Kidney epithelial cell (primary cell): ENCODE results near the gene SEPTIN2. TPM values are rescaled to one million over a fixed set of nuclear protein-coding genes. Genes with fewer than 3 reads are reported as not detected.

ENCODE experiments used
- DNase-seq: peaks from one replicate; pipeline ENCODE4 v3.0.0-alpha.2; 2010; ENCODE audit warnings: low read depth
- H3K27me3 ChIP-seq: 2 replicates; pipeline ENCODE4 v1.6.0; 2011; ENCODE audit warnings: low read length; ENCODE audit not compliant: control insufficient read depth, insufficient read depth
- H3K36me3 ChIP-seq: 2 replicates; pipeline ENCODE4 v1.5.1; 2011; ENCODE audit warnings: low read length; ENCODE audit not compliant: control insufficient read depth, insufficient read depth
- H3K4me3 ChIP-seq: 2 replicates; pipeline ENCODE4 v1.5.1; 2011; ENCODE audit warnings: low read depth, mild to moderate bottlenecking, control low read depth, low read length
- CTCF ChIP-seq: IDR thresholded peaks from 2 replicates; pipeline ENCODE4 v1.5.1; 2011; ENCODE audit warnings: mild to moderate bottlenecking, moderate library complexity, low read length, control low read depth, inconsistent platforms; ENCODE audit not compliant: insufficient read depth, poor library complexity, severe bottlenecking
- total RNA-seq: library from RNA; depleted of rRNA; stranded (reverse); fragments of >200 nt; gene quantifications from 2 replicates; pipeline ENCODE4 v1.2.3, GENCODE V29; 2015

Gene SEPTIN2
- total RNA-seq, 1 donor from 2014 or later: 350 TPM

GRCh38 chr2:241282555-241282954, 33.2 kb upstream of the SEPTIN2 start:
- Histone ChIP-seq H3K36me3 (no peaks in the 10 kb centered on the region), H3K27me3 (no peaks in the 10 kb centered on the region), H3K4me3 (no peak overlapping the region)
- DNase-seq: no peak
- TF ChIP-seq CTCF: no peak

GRCh38 chr2:241285596-241285995, 30.1 kb upstream of the SEPTIN2 start:
- TF ChIP-seq CTCF: no peak
- no peak for DNase-seq
- Histone ChIP-seq H3K4me3 (no peak overlapping the region), H3K36me3 (no peaks in the 10 kb centered on the region), H3K27me3 (no peaks in the 10 kb centered on the region)

- Histone ChIP-seq H3K4me3 (no peak overlapping the region), H3K27me3 (no peaks in the 10 kb centered on the region), H3K36me3 (no peaks in the 10 kb centered on the region)
- DNase-seq: no peak
- TF ChIP-seq CTCF: no peak
Observed at GRCh38 chr2:241286348-241287090, 29.2 kb upstream of the SEPTIN2 start.

GRCh38 chr2:241288324-241288888, 27.3 kb upstream of the SEPTIN2 start:
- Histone ChIP-seq H3K36me3 (no peaks in the 10 kb centered on the region), H3K4me3 (no peak overlapping the region), H3K27me3 (no peaks in the 10 kb centered on the region)
- no peak for TF ChIP-seq CTCF
- no peak for DNase-seq

- Histone ChIP-seq H3K27me3 (no peaks in the 10 kb centered on the region), H3K4me3 (no peak overlapping the region), H3K36me3 (no peaks in the 10 kb centered on the region)
- DNase-seq: no peak
- no peak for TF ChIP-seq CTCF
Observed at GRCh38 chr2:241289053-241289452, 26.7 kb upstream of the SEPTIN2 start.

GRCh38 chr2:241289597-241289996, 26.1 kb upstream of the SEPTIN2 start:
- no peak for DNase-seq
- no peak for TF ChIP-seq CTCF
- H3K4me3 ChIP-seq: no peak overlapping the region
- no peaks in the 10 kb centered on the region for H3K27me3 ChIP-seq
- no peaks in the 10 kb centered on the region for H3K36me3 ChIP-seq
